HG03135 (cell line): ENCODE data around the gene MUC5B.
"Not testable (repeated sequence)": the region's sequence is repeated elsewhere in the genome, so short reads cannot be mapped to it uniquely, and the experiment has no call there.

Experiments used
- ATAC-seq: cut with Tn5 transposase; IDR thresholded peaks from one replicate; pipeline ENCODE4 v1.9.1; 2021; ENCODE audit warnings: mild to moderate bottlenecking, moderate library complexity; ENCODE audit not compliant: unreplicated experiment

Gene MUC5B

GRCh38 chr11:1260620-1261019 is 37.8 kb downstream of the MUC5B start:
- ATAC-seq: no peak

- ATAC-seq: no peak
Measured at GRCh38 chr11:1261241-1262071, 38.6 kb downstream of the MUC5B start.

- ATAC-seq: no peak
Measured at GRCh38 chr11:1262172-1263006, 39.5 kb downstream of the MUC5B start.

- no peak for ATAC-seq
Measured at GRCh38 chr11:1263010-1263409, 40.1 kb downstream of the MUC5B start.

- not testable (repeated sequence) for ATAC-seq
Measured at GRCh38 chr11:1264444-1264843, 41.6 kb downstream of the MUC5B start.

GRCh38 chr11:1265480-1265879 is 42.6 kb downstream of the MUC5B start:
- ATAC-seq: not testable (repeated sequence)

- ATAC-seq: not testable (repeated sequence)
Measured at GRCh38 chr11:1266976-1267375, 44.1 kb downstream of the MUC5B start.

- ATAC-seq: no peak
Measured at GRCh38 chr11:1267441-1268100, 44.7 kb downstream of the MUC5B start.

GRCh38 chr11:1269957-1270356 is 47.1 kb downstream of the MUC5B start:
- no peak for ATAC-seq

GRCh38 chr11:1270476-1270875 is 47.6 kb downstream of the MUC5B start:
- no peak for ATAC-seq

GRCh38 chr11:1271002-1271401 is 48.1 kb downstream of the MUC5B start:
- no peak for ATAC-seq

GRCh38 chr11:1271406-1271805 is 48.5 kb downstream of the MUC5B start:
- ATAC-seq: no peak

- ATAC-seq: no peak
Measured at GRCh38 chr11:1271927-1272326, 49.1 kb downstream of the MUC5B start.

- no peak for ATAC-seq
Measured at GRCh38 chr11:1272531-1272930, 49.7 kb downstream of the MUC5B start.

GRCh38 chr11:1274501-1274900 is 51.6 kb downstream of the MUC5B start:
- no peak for ATAC-seq

GRCh38 chr11:1275021-1275420 is 52.2 kb downstream of the MUC5B start:
- no peak for ATAC-seq

- ATAC-seq: no peak
Measured at GRCh38 chr11:1276041-1276790, 53.4 kb downstream of the MUC5B start.

- no peak for ATAC-seq
Measured at GRCh38 chr11:1276866-1277615, 54.2 kb downstream of the MUC5B start.

- no peak for ATAC-seq
Measured at GRCh38 chr11:1277936-1278512, 55.2 kb downstream of the MUC5B start.
